ENCODE measurements around the gene SH2D6.

DNA sequence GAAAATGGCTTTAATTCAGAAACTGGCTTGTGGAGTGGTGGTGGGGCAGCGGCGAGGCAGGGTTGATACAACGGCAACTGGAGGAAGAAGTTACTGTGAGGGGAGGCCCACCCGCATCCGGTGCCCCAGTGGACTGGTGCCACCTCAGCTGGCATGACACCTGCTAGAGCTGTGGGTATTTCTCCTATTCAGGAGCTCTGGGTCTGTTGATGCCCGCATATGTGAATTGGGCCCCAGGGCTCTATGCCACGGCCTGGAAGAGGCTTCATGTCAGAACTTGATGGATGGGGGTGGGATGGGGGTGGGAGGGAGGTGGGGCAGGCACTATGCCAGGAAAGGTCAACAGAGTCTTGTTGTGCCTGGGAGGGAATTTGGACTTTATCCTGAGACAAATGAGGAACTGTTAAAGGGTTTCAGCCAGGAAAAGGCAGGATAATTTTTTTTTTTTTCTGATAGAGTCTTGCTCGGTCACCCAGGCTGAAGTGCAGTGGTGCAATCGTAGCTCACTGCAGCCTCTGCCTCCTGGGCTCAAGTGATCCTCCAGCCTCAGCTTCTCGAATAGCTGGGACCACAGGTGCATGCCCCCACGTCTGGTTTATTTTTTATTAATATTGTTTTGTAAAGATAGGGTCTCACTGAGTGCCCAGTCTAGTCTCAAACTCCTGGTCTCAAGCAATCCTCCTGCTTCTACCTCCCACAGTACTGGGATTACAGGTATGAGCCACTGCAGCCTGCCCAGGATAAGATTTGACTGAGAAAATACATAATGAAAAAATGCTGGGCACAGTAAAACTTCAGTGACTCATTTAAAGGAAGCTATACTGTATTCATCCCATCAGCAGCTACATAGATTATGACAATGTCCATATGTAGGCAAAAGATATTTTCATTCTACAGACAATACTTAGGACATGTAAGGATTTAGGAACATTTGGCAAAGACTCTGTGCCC is 52.6 kb downstream of the SH2D6 start:
- TF ChIP-seq, protein P1, sequence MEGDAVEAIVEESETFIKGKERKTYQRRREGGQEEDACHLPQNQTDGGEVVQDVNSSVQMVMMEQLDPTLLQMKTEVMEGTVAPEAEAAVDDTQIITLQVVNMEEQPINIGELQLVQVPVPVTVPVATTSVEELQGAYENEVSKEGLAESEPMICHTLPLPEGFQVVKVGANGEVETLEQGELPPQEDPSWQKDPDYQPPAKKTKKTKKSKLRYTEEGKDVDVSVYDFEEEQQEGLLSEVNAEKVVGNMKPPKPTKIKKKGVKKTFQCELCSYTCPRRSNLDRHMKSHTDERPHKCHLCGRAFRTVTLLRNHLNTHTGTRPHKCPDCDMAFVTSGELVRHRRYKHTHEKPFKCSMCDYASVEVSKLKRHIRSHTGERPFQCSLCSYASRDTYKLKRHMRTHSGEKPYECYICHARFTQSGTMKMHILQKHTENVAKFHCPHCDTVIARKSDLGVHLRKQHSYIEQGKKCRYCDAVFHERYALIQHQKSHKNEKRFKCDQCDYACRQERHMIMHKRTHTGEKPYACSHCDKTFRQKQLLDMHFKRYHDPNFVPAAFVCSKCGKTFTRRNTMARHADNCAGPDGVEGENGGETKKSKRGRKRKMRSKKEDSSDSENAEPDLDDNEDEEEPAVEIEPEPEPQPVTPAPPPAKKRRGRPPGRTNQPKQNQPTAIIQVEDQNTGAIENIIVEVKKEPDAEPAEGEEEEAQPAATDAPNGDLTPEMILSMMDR (IDR thresholded peaks at IDR 0.05), result no peak
- no peak for TF ChIP-seq EP300 (IDR thresholded peaks at IDR 0.05; ENCODE audit: low read depth)
